Cardiac fibroblast (primary cell): ENCODE measurements around the gene PCGF6.
"Not testable (repeated sequence)": the region's sequence is repeated elsewhere in the genome, so short reads cannot be mapped to it uniquely, and the experiment has no call there.

Experiments
- DNase-seq, 2 donors: peaks; one replicate each; pipeline versions ENCODE4 v3.0.0 to v3.0.0-alpha.2; 2010; ENCODE audit warnings: low read depth in 2 of 2
- H3K4me3 ChIP-seq, 2 donors: replicated peaks in 1 of 2; 1 replicate in 1 of 2; 2 replicates in 1 of 2; pipeline ENCODE4 v1.5.1; 2011; ENCODE audit warnings: low read depth in 2 of 2, low read length in 2 of 2, mild to moderate bottlenecking in 2 of 2, moderate library complexity in 1 of 2
- CTCF ChIP-seq: IDR thresholded peaks from one replicate; pipeline ENCODE4 v1.5.1; 2011; ENCODE audit warnings: low read depth, mild to moderate bottlenecking, low read length, inconsistent platforms

The PCGF6 gene

GRCh38 chr10:103355906-103356599 is 5.1 kb upstream of the PCGF6 start:
- no peak for TF ChIP-seq CTCF
- H3K4me3 ChIP-seq, result no peak overlapping the region
- no peak for DNase-seq

GRCh38 chr10:103354567-103354966 is 3.6 kb upstream of the PCGF6 start:
- DNase-seq, H3K4me3 ChIP-seq: not testable (repeated sequence)

DNA sequence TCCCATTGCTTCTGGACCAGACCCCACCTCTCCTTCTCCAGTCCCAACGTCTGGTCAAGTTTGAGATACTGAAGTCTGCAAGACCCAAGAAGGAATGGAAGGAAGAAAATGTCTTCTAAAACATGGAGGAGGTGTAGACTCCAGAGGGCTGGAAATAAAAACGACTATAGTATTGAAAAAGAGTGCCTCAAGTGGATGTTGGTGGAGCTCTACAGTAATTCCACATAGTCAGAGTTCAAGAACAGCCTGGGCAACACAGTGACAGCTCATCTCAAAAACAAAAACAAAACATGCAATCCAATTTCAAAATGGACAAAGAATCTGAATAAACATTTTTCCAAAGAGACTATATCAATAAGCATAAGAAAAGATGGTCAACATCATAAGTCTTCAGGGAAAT is 2.3 kb upstream of the PCGF6 start:
- no peak overlapping the region for H3K4me3 ChIP-seq
- no peak for TF ChIP-seq CTCF
- DNase-seq, result peak in 1 of 2 donors; percentile 22

GRCh38 chr10:103350175-103350516 is 794 bp downstream of the PCGF6 start:
- peak overlapping the region; percentile 71 for H3K4me3 ChIP-seq
- no peak for TF ChIP-seq CTCF
- DNase-seq, result no peak

- no peak for DNase-seq
- TF ChIP-seq CTCF, result no peak
- no peak overlapping the region for H3K4me3 ChIP-seq
Observed at GRCh38 chr10:103336370-103336769, 14.6 kb downstream of the PCGF6 start.

- H3K4me3 ChIP-seq, result no peak overlapping the region
- no peak for DNase-seq
- TF ChIP-seq CTCF, result no peak
Observed at GRCh38 chr10:103334567-103334966, 16.4 kb downstream of the PCGF6 start.

GRCh38 chr10:103333934-103334520 is 16.9 kb downstream of the PCGF6 start:
- H3K4me3 ChIP-seq, result no peak overlapping the region
- peak; percentile 45 to 49 for DNase-seq
- TF ChIP-seq CTCF, result peak; percentile 60
